ENCODE data around the gene DCAF11.

DCAF11 gene

GRCh38 chr14:24082411-24083080 is 32.0 kb upstream of the DCAF11 start:
- no peak for TF ChIP-seq JUND (IDR thresholded peaks at IDR 0.05; ENCODE audit: low read depth)
- in situ Hi-C loops (cut with HindIII; ENCODE audit: low pct_unique_long_range_greater_than_20kb, low sequenced_read_pairs) = no loop called here
- DNase-seq (ENCODE audit: low read depth in 1 of 2, low spot score in 1 of 2) = no peak

- no peak for DNase-seq (ENCODE audit: low read depth in 1 of 2, low spot score in 1 of 2)
- in situ Hi-C loops (cut with HindIII; ENCODE audit: low pct_unique_long_range_greater_than_20kb, low sequenced_read_pairs) = no loop called here
- no peak for TF ChIP-seq JUND (IDR thresholded peaks at IDR 0.05; ENCODE audit: low read depth)
Measured at GRCh38 chr14:24083462-24083861, 31.1 kb upstream of the DCAF11 start.

- no peak for TF ChIP-seq JUND (IDR thresholded peaks at IDR 0.05; ENCODE audit: low read depth)
- no peak for DNase-seq (ENCODE audit: low read depth in 1 of 2, low spot score in 1 of 2)
- in situ Hi-C loops (cut with HindIII; ENCODE audit: low pct_unique_long_range_greater_than_20kb, low sequenced_read_pairs) = no loop called here
Measured at GRCh38 chr14:24084440-24084839, 30.1 kb upstream of the DCAF11 start.

GRCh38 chr14:24085215-24085614 is 29.4 kb upstream of the DCAF11 start:
- TF ChIP-seq JUND (IDR thresholded peaks at IDR 0.05; ENCODE audit: low read depth) = no peak
- in situ Hi-C loops (cut with HindIII; ENCODE audit: low pct_unique_long_range_greater_than_20kb, low sequenced_read_pairs) = no loop called here

GRCh38 chr14:24086193-24086955 is 28.2 kb upstream of the DCAF11 start:
- DNase-seq (ENCODE audit: low read depth in 1 of 2, low spot score in 1 of 2) = no peak
- TF ChIP-seq JUND (IDR thresholded peaks at IDR 0.05; ENCODE audit: low read depth) = no peak
- in situ Hi-C loops (cut with HindIII; ENCODE audit: low pct_unique_long_range_greater_than_20kb, low sequenced_read_pairs) = no loop called here

More at GRCh38 chr14:24085215-24085614, 29.4 kb upstream of the DCAF11 start:
- DNase-seq (ENCODE audit: low read depth in 1 of 2, low spot score in 1 of 2) = no peak

GRCh38 chr14:24087004-24087403 is 27.6 kb upstream of the DCAF11 start:
- TF ChIP-seq JUND (IDR thresholded peaks at IDR 0.05; ENCODE audit: low read depth) = no peak
- no peak for DNase-seq (ENCODE audit: low read depth in 1 of 2, low spot score in 1 of 2)
- in situ Hi-C loops (cut with HindIII; ENCODE audit: low pct_unique_long_range_greater_than_20kb, low sequenced_read_pairs) = no loop called here

- in situ Hi-C loops (cut with HindIII; ENCODE audit: low pct_unique_long_range_greater_than_20kb, low sequenced_read_pairs) = no loop called here
- DNase-seq (ENCODE audit: low read depth in 1 of 2, low spot score in 1 of 2) = no peak
- TF ChIP-seq JUND (IDR thresholded peaks at IDR 0.05; ENCODE audit: low read depth) = no peak
Measured at GRCh38 chr14:24088095-24088494, 26.5 kb upstream of the DCAF11 start.

- DNase-seq (ENCODE audit: low read depth in 1 of 2, low spot score in 1 of 2) = no peak
- in situ Hi-C loops (cut with HindIII; ENCODE audit: low pct_unique_long_range_greater_than_20kb, low sequenced_read_pairs) = no loop called here
- no peak for TF ChIP-seq JUND (IDR thresholded peaks at IDR 0.05; ENCODE audit: low read depth)
Measured at GRCh38 chr14:24089890-24090289, 24.7 kb upstream of the DCAF11 start.

- DNase-seq (ENCODE audit: low read depth in 1 of 2, low spot score in 1 of 2) = no peak
- no peak for TF ChIP-seq JUND (IDR thresholded peaks at IDR 0.05; ENCODE audit: low read depth)
- in situ Hi-C loops (cut with HindIII; ENCODE audit: low pct_unique_long_range_greater_than_20kb, low sequenced_read_pairs) = no loop called here
Measured at GRCh38 chr14:24092110-24092504, 22.5 kb upstream of the DCAF11 start.

GRCh38 chr14:24092505-24093206 is 21.9 kb upstream of the DCAF11 start:
- in situ Hi-C loops (cut with HindIII; ENCODE audit: low pct_unique_long_range_greater_than_20kb, low sequenced_read_pairs) = no loop called here
- no peak for TF ChIP-seq JUND (IDR thresholded peaks at IDR 0.05; ENCODE audit: low read depth)

GRCh38 chr14:24093207-24093900 is 21.2 kb upstream of the DCAF11 start:
- no peak for DNase-seq (ENCODE audit: low read depth in 1 of 2, low spot score in 1 of 2)
- no peak for TF ChIP-seq JUND (IDR thresholded peaks at IDR 0.05; ENCODE audit: low read depth)
- in situ Hi-C loops (cut with HindIII; ENCODE audit: low pct_unique_long_range_greater_than_20kb, low sequenced_read_pairs) = no loop called here

More at GRCh38 chr14:24092505-24093206, 21.9 kb upstream of the DCAF11 start:
- no peak for DNase-seq (ENCODE audit: low read depth in 1 of 2, low spot score in 1 of 2)

Measured in T47D (cell line).